OCI-LY1 (cell line): Measurements from ENCODE around the gene SEC22C.

Source experiments
- H2AFZ ChIP-seq: fragments of 200-600 bp; sonication (generic), shearing (Covaris generic); 2 replicates; pipeline ENCODE4 v1.6.0; 2014; ENCODE audit warnings: antibody characterized with exemption, mild to moderate bottlenecking, low read length
- H3F3A ChIP-seq: fragments of 200-600 bp; sonication (generic), shearing (Covaris generic); 2 replicates; pipeline ENCODE4 v1.6.0; 2014; ENCODE audit warnings: mild to moderate bottlenecking, antibody characterized with exemption, low read length, moderate library complexity; ENCODE audit not compliant: insufficient read depth
- H3K27ac ChIP-seq: fragments of 200-600 bp; sonication (generic); 2 replicates; pipeline ENCODE4 v1.5.1; 2014; ENCODE audit warnings: low read length, mixed run types, mild to moderate bottlenecking, low read depth; ENCODE audit not compliant: poor library complexity, severe bottlenecking
- H3K27me3 ChIP-seq: fragments of 200-600 bp; sonication (generic); 2 replicates; pipeline ENCODE4 v1.6.0; 2014; ENCODE audit warnings: antibody characterized with exemption, mild to moderate bottlenecking, low read length, moderate library complexity; ENCODE audit not compliant: insufficient read depth
- H3K36me3 ChIP-seq: fragments of 200-600 bp; sonication (generic); 2 replicates; pipeline ENCODE4 v1.6.1; 2014; ENCODE audit warnings: mild to moderate bottlenecking, antibody characterized with exemption, low read length, moderate library complexity, mixed read lengths; ENCODE audit not compliant: insufficient read depth
- H3K4me1 ChIP-seq: fragments of 200-600 bp; sonication (generic); 2 replicates; pipeline ENCODE4 v1.5.1; 2014; ENCODE audit warnings: mild to moderate bottlenecking, low read length, moderate library complexity; ENCODE audit not compliant: insufficient read depth, severe bottlenecking
- H3K4me2 ChIP-seq: fragments of 200-600 bp; sonication (generic), shearing (Covaris generic); 2 replicates; pipeline ENCODE4 v1.6.1; 2014; ENCODE audit warnings: low read length
- H3K4me3 ChIP-seq: fragments of 200-600 bp; sonication (generic); 2 replicates; pipeline ENCODE4 v1.5.1; 2014; ENCODE audit warnings: low read length, low read depth, mild to moderate bottlenecking, mixed read lengths; ENCODE audit not compliant: poor library complexity, severe bottlenecking
- H3K79me2 ChIP-seq: fragments of 200-600 bp; shearing (Covaris generic); 2 replicates; pipeline ENCODE4 v1.6.1; 2016; ENCODE audit warnings: mixed run types, low read length, mixed read lengths; ENCODE audit not compliant: insufficient read depth
- H3K9ac ChIP-seq: fragments of 200-600 bp; sonication (generic), shearing (Covaris generic); 2 replicates; pipeline ENCODE4 v1.6.1; 2014; ENCODE audit warnings: mild to moderate bottlenecking, low read length, mixed read lengths
- H3K9me2 ChIP-seq: fragments of 200-600 bp; sonication (generic), shearing (Covaris generic); 2 replicates; pipeline ENCODE4 v1.6.1; 2014; ENCODE audit warnings: low read depth, mild to moderate bottlenecking, low read length, mixed read lengths
- H3K9me3 ChIP-seq: fragments of 200-600 bp; shearing (Covaris generic); 2 replicates; pipeline ENCODE4 v1.6.1; 2014; ENCODE audit warnings: low read length, mixed read lengths
- H4K20me1 ChIP-seq: fragments of 200-600 bp; sonication (generic), shearing (Covaris generic); 2 replicates; pipeline ENCODE4 v1.6.0; 2016; ENCODE audit warnings: mild to moderate bottlenecking, low read length; ENCODE audit not compliant: insufficient read depth
- CTCF ChIP-seq: fragments of 200-600 bp; sonication (generic), shearing (Covaris generic); IDR thresholded peaks from 2 replicates; pipeline ENCODE4 v1.5.1; 2017; ENCODE audit warnings: mild to moderate bottlenecking, antibody characterized with exemption, low read length, moderate library complexity, mixed read lengths
- EZH2 ChIP-seq: fragments of 200-600 bp; sonication (generic), shearing (Covaris generic); IDR thresholded peaks from 2 replicates; pipeline ENCODE4 v1.8.0; 2017; ENCODE audit warnings: borderline replicate concordance, mixed run types, mild to moderate bottlenecking, antibody characterized with exemption, low read length, moderate library complexity, mixed read lengths

The SEC22C gene

GRCh38 chr3:42520906-42521305, 60.9 kb downstream of the SEC22C start:
- H3K4me1 ChIP-seq: no peaks in the 10 kb centered on the region
- H2AFZ ChIP-seq: no peak overlapping the region
- H3K27me3 ChIP-seq: no peaks in the 10 kb centered on the region
- H3F3A ChIP-seq: no peaks in the 10 kb centered on the region
- no peaks in the 10 kb centered on the region for H3K36me3 ChIP-seq
- no peak for TF ChIP-seq EZH2
- H3K9me3 ChIP-seq: no peaks in the 10 kb centered on the region
- H3K4me3 ChIP-seq: no peak overlapping the region
- H4K20me1 ChIP-seq: no peaks in the 10 kb centered on the region
- H3K4me2 ChIP-seq: no peak overlapping the region
- no peak overlapping the region for H3K27ac ChIP-seq
- H3K79me2 ChIP-seq: no peaks in the 10 kb centered on the region
- H3K9ac ChIP-seq: no peak overlapping the region
- no peaks in the 10 kb centered on the region for H3K9me2 ChIP-seq

GRCh38 chr3:42520336-42520735, 61.4 kb downstream of the SEC22C start:
- TF ChIP-seq CTCF (no peak), EZH2 (no peak)
- Histone ChIP-seq H3K27me3 (no peaks in the 10 kb centered on the region), H4K20me1 (no peaks in the 10 kb centered on the region), H2AFZ (no peak overlapping the region), H3K27ac (no peak overlapping the region), H3K36me3 (no peaks in the 10 kb centered on the region), H3K9me3 (no peaks in the 10 kb centered on the region), H3K9me2 (no peaks in the 10 kb centered on the region), H3K9ac (no peak overlapping the region), H3K4me3 (no peak overlapping the region), H3F3A (no peaks in the 10 kb centered on the region), H3K4me1 (no peaks in the 10 kb centered on the region), H3K4me2 (no peak overlapping the region), H3K79me2 (no peaks in the 10 kb centered on the region)

- H3K4me2 ChIP-seq: no peak overlapping the region
- TF ChIP-seq CTCF: no peak
- no peak for TF ChIP-seq EZH2
- no peaks in the 10 kb centered on the region for H3F3A ChIP-seq
- no peak overlapping the region for H3K27ac ChIP-seq
- no peaks in the 10 kb centered on the region for H3K27me3 ChIP-seq
- H3K9me3 ChIP-seq: no peaks in the 10 kb centered on the region
- H3K9ac ChIP-seq: no peak overlapping the region
- H2AFZ ChIP-seq: no peak overlapping the region
- H3K36me3 ChIP-seq: no peaks in the 10 kb centered on the region
- no peaks in the 10 kb centered on the region for H4K20me1 ChIP-seq
- no peaks in the 10 kb centered on the region for H3K4me1 ChIP-seq
- no peaks in the 10 kb centered on the region for H3K79me2 ChIP-seq
- no peak overlapping the region for H3K4me3 ChIP-seq
- no peaks in the 10 kb centered on the region for H3K9me2 ChIP-seq
These were observed 62.2 kb downstream of the SEC22C start for GRCh38 chr3:42519568-42519962.

- H3K27ac ChIP-seq: no peak overlapping the region
- no peak overlapping the region for H3K4me2 ChIP-seq
- H3K36me3 ChIP-seq: no peaks in the 10 kb centered on the region
- no peaks in the 10 kb centered on the region for H3F3A ChIP-seq
- no peaks in the 10 kb centered on the region for H3K9me2 ChIP-seq
- H3K4me3 ChIP-seq: no peak overlapping the region
- TF ChIP-seq EZH2 (no peak), CTCF (peak; percentile 62)
- no peaks in the 10 kb centered on the region for H3K4me1 ChIP-seq
- no peaks in the 10 kb centered on the region for H3K27me3 ChIP-seq
- no peak overlapping the region for H2AFZ ChIP-seq
- no peaks in the 10 kb centered on the region for H3K79me2 ChIP-seq
- H3K9me3 ChIP-seq: no peaks in the 10 kb centered on the region
- H3K9ac ChIP-seq: no peak overlapping the region
- no peaks in the 10 kb centered on the region for H4K20me1 ChIP-seq
These were observed 62.8 kb downstream of the SEC22C start for GRCh38 chr3:42518800-42519567.
